ENCODE data around the gene CAPN9.

CAPN9 gene

GRCh38 chr1:230826166-230826875, 79.1 kb downstream of the CAPN9 start:
- no peaks in the 10 kb centered on the region for H4K20me1 ChIP-seq (ENCODE audit: insufficient read depth, low read length)
- no peak overlapping the region for H3K4me3 ChIP-seq (ENCODE audit: low read depth in 1 of 2, low read length in 2 of 2)
- H2AFZ ChIP-seq (ENCODE audit: low read depth, low read length) = no peak overlapping the region
- no peaks in the 10 kb centered on the region for H3K36me3 ChIP-seq (ENCODE audit: insufficient read depth, low read length)
- TF ChIP-seq CTCF (IDR thresholded peaks at IDR 0.05; ENCODE audit: borderline replicate concordance, extremely low read depth, low read length, poor library complexity, severe bottlenecking) = no peak
- no peak for TF ChIP-seq EZH2 (IDR thresholded peaks at IDR 0.05; ENCODE audit: borderline replicate concordance, low read depth, low read length, severe bottlenecking)
- no peaks in the 10 kb centered on the region for H3K4me1 ChIP-seq (ENCODE audit: insufficient read depth, low read length)
- H3K79me2 ChIP-seq (ENCODE audit: insufficient read depth, low read length) = no peaks in the 10 kb centered on the region
- H3K9ac ChIP-seq (ENCODE audit: low read depth, low read length) = no peak overlapping the region
- ATAC-seq (ENCODE audit: insufficient read depth, low read depth) = no peak
- H3K4me2 ChIP-seq (ENCODE audit: insufficient read depth, low read length) = no peak overlapping the region
- H3K27me3 ChIP-seq (ENCODE audit: insufficient read depth, low read length, poor library complexity) = peaks cover 23% of the 10 kb centered on the region
- no peak overlapping the region for H3K27ac ChIP-seq (ENCODE audit: low read length)
- H3K9me3 ChIP-seq (ENCODE audit: insufficient read depth, low read length, severe bottlenecking) = no peaks in the 10 kb centered on the region
- DNase-seq = no peak

- no peak for TF ChIP-seq EZH2 (IDR thresholded peaks at IDR 0.05; ENCODE audit: borderline replicate concordance, low read depth, low read length, severe bottlenecking)
- no peak for TF ChIP-seq CTCF (IDR thresholded peaks at IDR 0.05; ENCODE audit: borderline replicate concordance, extremely low read depth, low read length, poor library complexity, severe bottlenecking)
- Histone ChIP-seq H3K9me3 (ENCODE audit: insufficient read depth, low read length, severe bottlenecking) (no peaks in the 10 kb centered on the region), H3K27ac (ENCODE audit: low read length) (no peak overlapping the region), H3K4me3 (ENCODE audit: low read depth in 1 of 2, low read length in 2 of 2) (no peak overlapping the region), H2AFZ (ENCODE audit: low read depth, low read length) (no peak overlapping the region), H3K79me2 (ENCODE audit: insufficient read depth, low read length) (no peaks in the 10 kb centered on the region), H3K4me2 (ENCODE audit: insufficient read depth, low read length) (no peak overlapping the region), H3K9ac (ENCODE audit: low read depth, low read length) (no peak overlapping the region), H3K4me1 (ENCODE audit: insufficient read depth, low read length) (no peaks in the 10 kb centered on the region), H4K20me1 (ENCODE audit: insufficient read depth, low read length) (no peaks in the 10 kb centered on the region), H3K36me3 (ENCODE audit: insufficient read depth, low read length) (no peaks in the 10 kb centered on the region), H3K27me3 (ENCODE audit: insufficient read depth, low read length, poor library complexity) (peaks cover 23% of the 10 kb centered on the region)
- ATAC-seq (ENCODE audit: insufficient read depth, low read depth) (no peak), DNase-seq (no peak)
Measured at GRCh38 chr1:230827081-230827681, 80.0 kb downstream of the CAPN9 start.

- no peak for DNase-seq
- Histone ChIP-seq H4K20me1 (ENCODE audit: insufficient read depth, low read length) (no peaks in the 10 kb centered on the region), H3K36me3 (ENCODE audit: insufficient read depth, low read length) (no peaks in the 10 kb centered on the region), H2AFZ (ENCODE audit: low read depth, low read length) (no peak overlapping the region), H3K4me1 (ENCODE audit: insufficient read depth, low read length) (no peaks in the 10 kb centered on the region), H3K9me3 (ENCODE audit: insufficient read depth, low read length, severe bottlenecking) (no peaks in the 10 kb centered on the region), H3K9ac (ENCODE audit: low read depth, low read length) (no peak overlapping the region), H3K79me2 (ENCODE audit: insufficient read depth, low read length) (no peaks in the 10 kb centered on the region), H3K4me2 (ENCODE audit: insufficient read depth, low read length) (no peak overlapping the region), H3K27ac (ENCODE audit: low read length) (no peak overlapping the region), H3K27me3 (ENCODE audit: insufficient read depth, low read length, poor library complexity) (peaks cover 23% of the 10 kb centered on the region), H3K4me3 (ENCODE audit: low read depth in 1 of 2, low read length in 2 of 2) (no peak overlapping the region)
- TF ChIP-seq EZH2 (IDR thresholded peaks at IDR 0.05; ENCODE audit: borderline replicate concordance, low read depth, low read length, severe bottlenecking) (no peak), CTCF (IDR thresholded peaks at IDR 0.05; ENCODE audit: borderline replicate concordance, extremely low read depth, low read length, poor library complexity, severe bottlenecking) (no peak)
- no peak for ATAC-seq (ENCODE audit: insufficient read depth, low read depth)
Measured at GRCh38 chr1:230827801-230828200, 80.6 kb downstream of the CAPN9 start.

All from DND-41 (cell line).